CD4-positive, alpha-beta T cell treated with Interleukin-2 at 100 ng/mL for 4 hours (primary cell): ENCODE results near the gene RBMS1.

Source experiments
- DNase-seq: peaks from one replicate; pipeline ENCODE4 v3.0.0-alpha.2; 2020; ENCODE audit warnings: low spot score

RBMS1 gene

GRCh38 chr2:160409480-160409879 is 84.1 kb downstream of the RBMS1 start:
- DNase-seq: no peak

- no peak for DNase-seq
Observed at GRCh38 chr2:160408959-160409291, 84.7 kb downstream of the RBMS1 start.

GRCh38 chr2:160408173-160408958 is 85.2 kb downstream of the RBMS1 start:
- no peak for DNase-seq

GRCh38 chr2:160407393-160408172 is 86.0 kb downstream of the RBMS1 start:
- DNase-seq: peak; percentile 61

GRCh38 chr2:160406591-160407392 is 86.8 kb downstream of the RBMS1 start:
- peak; percentile 86 for DNase-seq

GRCh38 chr2:160405077-160405867 is 88.3 kb downstream of the RBMS1 start:
- DNase-seq: no peak

- peak; percentile 40 for DNase-seq
Observed at GRCh38 chr2:160402997-160403979, 90.3 kb downstream of the RBMS1 start.

- no peak for DNase-seq
Observed at GRCh38 chr2:160402501-160402900, 91.1 kb downstream of the RBMS1 start.

GRCh38 chr2:160401895-160402294 is 91.7 kb downstream of the RBMS1 start:
- DNase-seq: no peak

GRCh38 chr2:160399880-160400279 is 93.7 kb downstream of the RBMS1 start:
- no peak for DNase-seq

- DNase-seq: no peak
Observed at GRCh38 chr2:160397530-160397865, 96.1 kb downstream of the RBMS1 start.

- peak; percentile 60 for DNase-seq
Observed at GRCh38 chr2:160394153-160394552, 99.5 kb downstream of the RBMS1 start.

GRCh38 chr2:160392201-160392600 is 101.4 kb downstream of the RBMS1 start:
- DNase-seq: no peak

GRCh38 chr2:160390544-160391455 is 102.8 kb downstream of the RBMS1 start:
- DNase-seq: no peak

- no peak for DNase-seq
Observed at GRCh38 chr2:160389875-160390274, 103.7 kb downstream of the RBMS1 start.

- DNase-seq: peak; percentile 39
Observed at GRCh38 chr2:160388464-160389263, 104.9 kb downstream of the RBMS1 start.

GRCh38 chr2:160387558-160388262 is 105.9 kb downstream of the RBMS1 start:
- DNase-seq: no peak

- DNase-seq: no peak
Observed at GRCh38 chr2:160384791-160385190, 108.8 kb downstream of the RBMS1 start.
